Testis (tissue), 3 donors: ENCODE measurements around the gene GIPC3. TPM values are rescaled to one million over a fixed set of nuclear protein-coding genes. Genes with fewer than 3 reads are reported as not detected.

Experiments used
- DNase-seq: peaks from one replicate; pipeline ENCODE4 v3.0.0-alpha.2; 2019
- H3K27ac ChIP-seq, 2 donors: fragments of 200-600 bp; sonication (generic); one replicate each; pipeline ENCODE4 v1.5.1; 2019
- H3K27me3 ChIP-seq: fragments of 200-600 bp; sonication (generic); one replicate; pipeline ENCODE4 v1.5.1; 2019
- H3K36me3 ChIP-seq: fragments of 200-600 bp; sonication (generic); one replicate; pipeline ENCODE4 v1.5.1; 2017; ENCODE audit warnings: low read depth; ENCODE audit errors: missing control alignments
- H3K4me1 ChIP-seq: fragments of 200-600 bp; sonication (generic); one replicate; pipeline ENCODE4 v1.5.1; 2019
- H3K4me3 ChIP-seq, 2 donors: fragments of 200-600 bp; sonication (generic); one replicate each; pipeline ENCODE4 v1.5.1; 2017 to 2019
- H3K9me3 ChIP-seq: fragments of 200-600 bp; sonication (generic); one replicate; pipeline ENCODE4 v1.5.1; 2017
- CTCF ChIP-seq, 3 experiments: fragments of 450-650 bp in 2 of 3; fragments of 200-600 bp in 1 of 3; sonication (generic) in 1 of 3; IDR thresholded peaks; one replicate each; pipeline ENCODE4 v1.5.1; 2016 to 2019; ENCODE audit warnings: antibody characterized with exemption in 3 of 3, mild to moderate bottlenecking in 2 of 3, moderate library complexity in 1 of 3
- POLR2A ChIP-seq: fragments of 450-650 bp; IDR thresholded peaks from one replicate; pipeline ENCODE4 v1.6.1; 2017; ENCODE audit warnings: antibody characterized with exemption, mild to moderate bottlenecking, moderate library complexity
- WGBS, 2 donors: methylation state at CpG; one replicate each; pipeline ENCODE4 v1.1.5; 2018; 5-methylcytosine and 5-hydroxymethylcytosine counted together
- intact Hi-C: fragments of 100-400 bp; cut with DNase I; formaldehyde crosslinking; loops from one replicate; pipeline ENCODE4 v1.15.1; 2023; ENCODE audit warnings: low total_unique reads
- polyA plus RNA-seq: library from polyadenylated mRNA; stranded (reverse); fragments of 350-450 nt; fragmentation: Illumina TruSeq; extraction: RNeasy Lipid Tissue Mini Kit (QIAGEN cat#74804); gene quantifications from one replicate; pipeline ENCODE4 v1.2.3, GENCODE V29; 2014; ENCODE audit warnings: low read depth, low replicate concordance; ENCODE audit not compliant: insufficient read depth
- total RNA-seq, 2 donors: library from RNA; depleted of rRNA; stranded (reverse); fragments of >200 nt; gene quantifications; one replicate each; pipeline ENCODE4 v1.2.3, GENCODE V29; 2016

The GIPC3 gene
- total and polyA plus RNA-seq, 3 donors from 2014 or later, result 0.50 to 1.5 (median 0.87) TPM

GRCh38 chr19:3572855-3573161, 12.5 kb upstream of the GIPC3 start, which contains the start of gene HMG20B:
Gene HMG20B, plus strand, starts transcription at chr19:3572944. Its CDS starts 366 bp downstream, at chr19:3573310.
- Histone ChIP-seq H3K4me3 (peak within 1 kb of the TSS; percentile 83 to 89), H3K9me3 (no peaks in the 10 kb centered on the region), H3K27me3 (no peaks in the 10 kb centered on the region), H3K36me3 (no peaks in the 10 kb centered on the region), H3K4me1 (peaks cover 9% of the 10 kb centered on the region), H3K27ac (peak within 1 kb of the TSS; percentile 20 to 81)
- WGBS, 2 donors, result 1% methylated on average over 28 of the region's 30 CpGs; no CpG with 5 or more reads in 1 of the 2 donors
- no peak for DNase-seq
- no peak for TF ChIP-seq POLR2A
- TF ChIP-seq CTCF (IDR thresholded peaks at IDR 0.05), result no peak
- intact Hi-C loops, result no loop called here

DNA sequence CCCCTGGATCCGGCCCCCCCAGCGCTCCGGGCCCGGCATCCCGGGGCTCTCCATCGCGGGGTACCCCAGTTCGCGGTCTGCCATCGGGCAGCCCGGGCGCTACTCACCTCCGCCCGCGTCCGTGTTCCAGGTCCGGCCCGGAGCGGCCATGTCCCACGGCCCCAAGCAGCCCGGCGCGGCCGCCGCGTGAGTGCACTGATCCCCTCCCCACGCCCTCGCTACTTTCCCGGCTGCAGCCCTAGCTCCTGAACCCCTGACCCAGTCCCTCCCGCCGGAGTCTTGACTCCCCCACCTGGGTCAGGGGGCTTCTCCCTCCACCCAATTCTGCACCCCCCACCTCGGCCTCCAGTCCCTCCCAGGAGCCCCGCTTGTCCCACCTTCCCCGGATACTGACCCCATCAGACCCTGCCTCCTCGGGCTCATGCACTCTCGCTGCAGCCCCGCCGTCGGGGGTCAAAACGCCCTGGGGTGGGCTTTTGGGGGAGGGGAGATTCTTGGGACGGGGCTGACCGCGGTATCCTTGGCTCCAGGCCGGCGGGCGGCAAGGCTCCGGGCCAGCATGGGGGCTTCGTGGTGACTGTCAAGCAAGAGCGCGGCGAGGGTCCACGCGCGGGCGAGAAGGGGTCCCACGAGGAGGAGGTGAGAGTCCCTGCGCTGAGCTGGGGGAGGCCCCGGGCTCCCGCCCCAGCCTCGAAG, 12.0 kb upstream of the GIPC3 start:
- Histone ChIP-seq H3K4me1 (peaks cover 9% of the 10 kb centered on the region), H3K9me3 (no peaks in the 10 kb centered on the region), H3K36me3 (no peaks in the 10 kb centered on the region), H3K4me3 (peak overlapping the region; percentile 83 to 89), H3K27ac (peak overlapping the region; percentile 20 to 81), H3K27me3 (no peaks in the 10 kb centered on the region)
- no peak for DNase-seq
- intact Hi-C loops, result no loop called here
- no peak for TF ChIP-seq CTCF (IDR thresholded peaks at IDR 0.05)
- no peak for TF ChIP-seq POLR2A
- 1% methylated on average over 19 to 52 of the region's 60 CpGs for WGBS, 2 donors

DNA sequence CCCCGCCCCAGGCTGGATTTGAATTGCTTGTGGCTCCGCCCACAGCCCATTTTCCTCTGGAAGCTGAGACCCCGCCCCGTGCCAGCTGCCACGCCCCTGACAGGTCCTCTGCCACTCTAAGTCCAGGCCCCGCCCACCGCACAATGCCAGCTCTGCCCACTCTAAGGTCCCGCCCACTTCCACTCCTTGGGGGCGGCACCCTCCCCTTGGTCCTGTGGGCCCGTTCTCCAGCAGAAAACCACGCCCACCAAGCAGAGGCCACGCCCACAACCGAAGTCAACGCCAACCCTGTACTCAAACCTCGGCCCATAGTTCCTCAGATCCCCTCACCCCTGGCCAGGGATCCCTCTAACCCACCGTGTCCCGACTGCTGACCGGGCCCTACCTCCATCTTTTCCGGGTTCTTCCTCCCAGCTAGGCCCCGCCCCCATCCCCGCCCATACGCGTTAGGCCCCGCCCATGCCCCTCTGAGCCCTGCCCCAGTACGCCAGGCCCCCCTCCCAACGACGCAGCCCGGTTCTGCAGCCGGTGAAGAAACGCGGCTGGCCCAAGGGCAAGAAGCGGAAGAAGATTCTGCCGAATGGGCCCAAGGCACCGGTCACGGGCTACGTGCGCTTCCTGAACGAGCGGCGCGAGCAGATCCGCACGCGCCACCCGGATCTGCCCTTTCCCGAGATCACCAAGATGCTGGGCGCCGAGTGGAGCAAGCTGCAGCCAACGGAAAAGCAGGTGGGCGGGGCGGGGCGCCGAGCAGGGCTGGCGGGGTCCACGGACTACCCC, 11.2 kb upstream of the GIPC3 start:
- 36 to 46% methylated on average over 42 to 55 of the region's 55 CpGs for WGBS, 2 donors
- TF ChIP-seq CTCF (IDR thresholded peaks at IDR 0.05) (no peak), POLR2A (no peak)
- peak; percentile 97 for DNase-seq
- Histone ChIP-seq H3K4me1 (peaks cover 9% of the 10 kb centered on the region), H3K27me3 (no peaks in the 10 kb centered on the region), H3K4me3 (peak overlapping the region; percentile 83 to 89), H3K36me3 (no peaks in the 10 kb centered on the region), H3K27ac (peak overlapping the region in 1 of 2 donors; percentile 81), H3K9me3 (no peaks in the 10 kb centered on the region)
- intact Hi-C loops, result no loop called here

- intact Hi-C loops, result no loop called here
- WGBS, 2 donors, result 54 to 72% methylated on average over 19 of the region's 19 CpGs
- H3K4me3 ChIP-seq, result no peak overlapping the region
- peaks cover 9% of the 10 kb centered on the region for H3K4me1 ChIP-seq
- TF ChIP-seq CTCF (IDR thresholded peaks at IDR 0.05) (no peak), POLR2A (no peak)
- H3K27me3 ChIP-seq, result no peaks in the 10 kb centered on the region
- no peak overlapping the region for H3K27ac ChIP-seq
- H3K9me3 ChIP-seq, result no peaks in the 10 kb centered on the region
- H3K36me3 ChIP-seq, result no peaks in the 10 kb centered on the region
- DNase-seq, result peak; percentile 49
Observed at GRCh38 chr19:3575260-3575741, 10.0 kb upstream of the GIPC3 start.
